Neural cell (in vitro differentiated cells): Measurements from ENCODE around the gene C1QTNF3.

Experiments used
- CTCF ChIP-seq: fragments of 450-650 bp; IDR thresholded peaks from 2 replicates; pipeline ENCODE4 v1.5.1; 2014; ENCODE audit warnings: antibody characterized with exemption, mild to moderate bottlenecking, moderate library complexity; ENCODE audit not compliant: poor library complexity, severe bottlenecking
- EP300 ChIP-seq: fragments of 450-650 bp; conservative IDR thresholded peaks from 2 replicates; pipeline ENCODE4 v1.6.1; 2014; ENCODE audit warnings: antibody characterized with exemption, mild to moderate bottlenecking, moderate library complexity; ENCODE audit not compliant: poor library complexity, severe bottlenecking
- EZH2 ChIP-seq: fragments of 200-600, 300-800 bp; shearing (Covaris generic), sonication (generic); IDR thresholded peaks from 2 replicates; pipeline ENCODE4 v1.6.1; 2014; ENCODE audit warnings: antibody characterized with exemption, low read length, borderline replicate concordance, mild to moderate bottlenecking; ENCODE audit not compliant: insufficient read depth, poor library complexity, severe bottlenecking
- RAD21 ChIP-seq: fragments of 450-650 bp; conservative IDR thresholded peaks from 2 replicates; pipeline ENCODE4 v1.6.1; 2014; ENCODE audit warnings: antibody characterized with exemption, mild to moderate bottlenecking, moderate library complexity
- REST ChIP-seq: IDR thresholded peaks from 2 replicates; pipeline ENCODE4 v1.6.1; 2012; ENCODE audit warnings: borderline replicate concordance
- SMC3 ChIP-seq: fragments of 450-650 bp; conservative IDR thresholded peaks from 2 replicates; pipeline ENCODE4 v1.6.1; 2014; ENCODE audit warnings: antibody characterized with exemption, mild to moderate bottlenecking, moderate library complexity; ENCODE audit not compliant: poor library complexity

GRCh38 chr5:34041247-34041972, 1.6 kb downstream of the C1QTNF3 start:
- TF ChIP-seq CTCF (no peak), EP300 (no peak), RAD21 (no peak), EZH2 (no peak), SMC3 (no peak), REST (no peak)
